Activated CD8-positive, alpha-beta T cell treated with anti-CD3 and anti-CD28 coated beads for 36 hours (primary cell): ENCODE results near the gene COBLL1. TPM values are rescaled to one million over a fixed set of nuclear protein-coding genes. Genes with fewer than 3 reads are reported as not detected.
"Not testable (repeated sequence)": the region's sequence is repeated elsewhere in the genome, so short reads cannot be mapped to it uniquely, and the experiment has no call there.

Experiments used
- ATAC-seq: fragments of 200-7000 bp; cut with Tn5 transposase; one replicate; pipeline ENCODE4 v1.10.0; 2021; ENCODE audit warnings: mild to moderate bottlenecking, moderate library complexity
- CTCF ChIA-PET: fragments of 350-600 bp; sonication (Branson Sonifier 250); formaldehyde crosslinking; loops from one replicate; lab custom pipeline; 2021; ENCODE audit warnings: antibody characterized with exemption; lab: Charles Lee
- POLR2A ChIA-PET: fragments of 350-600 bp; sonication (Branson Sonifier 250); formaldehyde crosslinking; loops from one replicate; lab custom pipeline; 2021; ENCODE audit warnings: antibody characterized with exemption; lab: Charles Lee
- DNase-seq: peaks from one replicate; pipeline ENCODE4 v3.0.0-alpha.2; 2020
- H3K27ac Mint-ChIP-seq: one replicate; pipeline ENCODE4 v1.8.0; 2021; ENCODE audit warnings: mild to moderate bottlenecking, mixed read lengths
- H3K27me3 Mint-ChIP-seq: one replicate; pipeline ENCODE4 v1.8.0; 2021; ENCODE audit warnings: mixed read lengths
- H3K36me3 Mint-ChIP-seq: one replicate; pipeline ENCODE4 v1.8.0; 2021; ENCODE audit warnings: low read depth, mixed read lengths
- H3K4me1 Mint-ChIP-seq: one replicate; pipeline ENCODE4 v1.8.0; 2021; ENCODE audit warnings: low read depth, mixed read lengths
- H3K4me3 Mint-ChIP-seq: one replicate; pipeline ENCODE4 v1.8.0; 2021; ENCODE audit warnings: mild to moderate bottlenecking, moderate library complexity, mixed read lengths
- H3K9me3 Mint-ChIP-seq: one replicate; pipeline ENCODE4 v1.8.0; 2021; ENCODE audit warnings: mixed read lengths
- CTCF ChIP-seq: fragments of 200-600 bp; IDR thresholded peaks from one replicate; pipeline ENCODE4 v1.8.0; 2022; ENCODE audit warnings: antibody characterized with exemption, mild to moderate bottlenecking
- intact Hi-C: fragments of 100-400 bp; cut with micrococcal nuclease; formaldehyde crosslinking; loops from one replicate; pipeline ENCODE4 v1.10.0; 2022
- total RNA-seq, 2 experiments: library from RNA; stranded (reverse); gene quantifications; one replicate each; pipeline ENCODE4 v1.2.3, GENCODE V29; 2021

COBLL1 gene
- total RNA-seq, 2 experiments from 2014 or later: 0.36 to 0.68 TPM

GRCh38 chr2:164860694-164861042 is 19.0 kb upstream of the COBLL1 start:
- no peaks in the 10 kb centered on the region for H3K4me1 Mint-ChIP-seq
- H3K4me3 Mint-ChIP-seq: no peak overlapping the region
- ATAC-seq (no peak), DNase-seq (no peak)
- intact Hi-C loops: no loop called here
- no peak for TF ChIP-seq CTCF
- CTCF ChIA-PET: interaction anchor here (1.2 to 2.5 kb wide), 2 partner anchors 18 to 20 kb away, joined by 4 to 5 read pairs; no protein-coding TSS in a partner anchor
- no peaks in the 10 kb centered on the region for H3K27me3 Mint-ChIP-seq
- H3K27ac Mint-ChIP-seq: no peak overlapping the region
- H3K36me3 Mint-ChIP-seq: no peaks in the 10 kb centered on the region
- POLR2A ChIA-PET: no interaction called here
- no peaks in the 10 kb centered on the region for H3K9me3 Mint-ChIP-seq

GRCh38 chr2:164859906-164860693 is 18.5 kb upstream of the COBLL1 start:
- POLR2A ChIA-PET, intact Hi-C loops, H3K4me1 Mint-ChIP-seq, ATAC-seq, H3K36me3 Mint-ChIP-seq, H3K27ac Mint-ChIP-seq, DNase-seq, H3K9me3 Mint-ChIP-seq, H3K27me3 Mint-ChIP-seq, H3K4me3 Mint-ChIP-seq: not testable (repeated sequence)
- CTCF ChIA-PET: interaction anchor here (1.2 to 2.5 kb wide), 2 partner anchors 18 to 20 kb away, joined by 4 to 5 read pairs; no protein-coding TSS in a partner anchor

GRCh38 chr2:164859251-164859818 is 17.7 kb upstream of the COBLL1 start:
- Mint-ChIP-seq H3K4me1 (no peaks in the 10 kb centered on the region), H3K9me3 (no peaks in the 10 kb centered on the region), H3K36me3 (no peaks in the 10 kb centered on the region), H3K27ac (no peak overlapping the region), H3K4me3 (no peak overlapping the region), H3K27me3 (no peaks in the 10 kb centered on the region)
- DNase-seq (no peak), ATAC-seq (no peak)
- ChIA-PET CTCF (interaction anchor here (2.5 kb wide), 1 partner anchor 17 kb away, joined by 5 read pairs; no protein-coding TSS in a partner anchor), POLR2A (no interaction called here)
- intact Hi-C loops: no loop called here
- TF ChIP-seq CTCF: no peak

- intact Hi-C loops: no loop called here
- Mint-ChIP-seq H3K36me3 (no peaks in the 10 kb centered on the region), H3K27me3 (peaks cover 7% of the 10 kb centered on the region), H3K4me1 (no peaks in the 10 kb centered on the region), H3K27ac (no peak overlapping the region), H3K4me3 (no peak overlapping the region), H3K9me3 (no peaks in the 10 kb centered on the region)
- ChIA-PET CTCF (interaction anchor here (1.7 kb wide), 1 partner anchor 10 kb away, joined by 8 read pairs; the partner anchor contains the start of gene COBLL1), POLR2A (no interaction called here)
- DNase-seq: no peak
- TF ChIP-seq CTCF: no peak
- ATAC-seq: no peak
Measured at GRCh38 chr2:164852086-164852485, 10.5 kb upstream of the COBLL1 start.

- CTCF ChIA-PET: interaction anchor here (1.8 kb wide), 1 partner anchor 9 kb away, joined by 6 read pairs; the partner anchor contains the start of gene COBLL1
- Mint-ChIP-seq H3K4me1 (no peaks in the 10 kb centered on the region), H3K27ac (no peak overlapping the region), H3K27me3 (peaks cover 7% of the 10 kb centered on the region), H3K4me3 (no peak overlapping the region), H3K36me3 (no peaks in the 10 kb centered on the region), H3K9me3 (no peaks in the 10 kb centered on the region)
- intact Hi-C loops: no loop called here
- DNase-seq (no peak), ATAC-seq (no peak)
- no peak for TF ChIP-seq CTCF
- POLR2A ChIA-PET: no interaction called here
Measured at GRCh38 chr2:164850235-164850634, 8.6 kb upstream of the COBLL1 start.
